Skeletal muscle satellite cell (primary cell): ENCODE results near the gene PARS2.

ENCODE experiments used
- H3K27me3 ChIP-seq: 2 replicates; pipeline ENCODE4 v1.7.0; 2013; ENCODE audit warnings: low read length; ENCODE audit not compliant: control insufficient read depth, insufficient read depth
- H3K36me3 ChIP-seq: 2 replicates; pipeline ENCODE4 v1.7.0; 2013; ENCODE audit warnings: mild to moderate bottlenecking, control low read depth, low read length; ENCODE audit not compliant: insufficient read depth
- H3K4me1 ChIP-seq: 2 replicates; pipeline ENCODE4 v1.7.0; 2013; ENCODE audit warnings: low read length; ENCODE audit not compliant: control insufficient read depth, insufficient read depth
- H3K4me2 ChIP-seq: 2 replicates; pipeline ENCODE4 v1.7.0; 2013; ENCODE audit warnings: mild to moderate bottlenecking, low read length
- H3K4me3 ChIP-seq: 2 replicates; pipeline ENCODE4 v1.7.0; 2013; ENCODE audit warnings: low read length
- H3K9ac ChIP-seq: 2 replicates; pipeline ENCODE4 v1.7.0; 2013; ENCODE audit warnings: mild to moderate bottlenecking, low read depth, low read length, moderate library complexity
- H3K9me3 ChIP-seq: replicated peaks from 2 replicates; pipeline ENCODE4 v1.7.0; 2013; ENCODE audit warnings: mild to moderate bottlenecking, control low read depth, low read length

Gene PARS2

GRCh38 chr1:54758678-54759348 is 5.5 kb downstream of the PARS2 start:
- Histone ChIP-seq H3K9me3 (no peaks in the 10 kb centered on the region), H3K4me1 (peaks cover 6% of the 10 kb centered on the region), H3K36me3 (peaks cover 8% of the 10 kb centered on the region), H3K4me3 (no peak overlapping the region), H3K27me3 (no peaks in the 10 kb centered on the region), H3K9ac (no peak overlapping the region), H3K4me2 (no peak overlapping the region)

GRCh38 chr1:54757833-54758232 is 6.5 kb downstream of the PARS2 start:
- Histone ChIP-seq H3K9me3 (no peaks in the 10 kb centered on the region), H3K4me3 (no peak overlapping the region), H3K27me3 (no peaks in the 10 kb centered on the region), H3K4me1 (no peaks in the 10 kb centered on the region), H3K9ac (no peak overlapping the region), H3K4me2 (no peak overlapping the region), H3K36me3 (peaks cover 8% of the 10 kb centered on the region)

- Histone ChIP-seq H3K27me3 (peaks cover 6% of the 10 kb centered on the region), H3K4me1 (no peaks in the 10 kb centered on the region), H3K36me3 (peaks cover 8% of the 10 kb centered on the region), H3K4me2 (no peak overlapping the region), H3K4me3 (no peak overlapping the region), H3K9ac (no peak overlapping the region), H3K9me3 (no peaks in the 10 kb centered on the region)
Observed at GRCh38 chr1:54754486-54755285, 9.6 kb downstream of the PARS2 start.

- Histone ChIP-seq H3K9ac (no peak overlapping the region), H3K9me3 (no peaks in the 10 kb centered on the region), H3K4me3 (no peak overlapping the region), H3K4me2 (no peak overlapping the region), H3K36me3 (peaks cover 8% of the 10 kb centered on the region), H3K4me1 (no peaks in the 10 kb centered on the region), H3K27me3 (peaks cover 6% of the 10 kb centered on the region)
Observed at GRCh38 chr1:54754045-54754444, 10.3 kb downstream of the PARS2 start.

GRCh38 chr1:54751426-54751825 is 12.9 kb downstream of the PARS2 start:
- Histone ChIP-seq H3K9ac (no peak overlapping the region), H3K9me3 (no peaks in the 10 kb centered on the region), H3K36me3 (no peaks in the 10 kb centered on the region), H3K4me1 (no peaks in the 10 kb centered on the region), H3K4me3 (no peak overlapping the region), H3K27me3 (peaks cover 10% of the 10 kb centered on the region), H3K4me2 (no peak overlapping the region)

- Histone ChIP-seq H3K36me3 (no peaks in the 10 kb centered on the region), H3K27me3 (peaks cover 10% of the 10 kb centered on the region), H3K4me2 (no peak overlapping the region), H3K4me3 (no peak overlapping the region), H3K9ac (no peak overlapping the region), H3K9me3 (no peaks in the 10 kb centered on the region), H3K4me1 (no peaks in the 10 kb centered on the region)
Observed at GRCh38 chr1:54750596-54750995, 13.7 kb downstream of the PARS2 start.

GRCh38 chr1:54748094-54748835 is 16.1 kb downstream of the PARS2 start:
- no peaks in the 10 kb centered on the region for H3K9me3 ChIP-seq
- H3K4me2 ChIP-seq: no peak overlapping the region
- no peak overlapping the region for H3K9ac ChIP-seq
- no peak overlapping the region for H3K4me3 ChIP-seq
- peaks cover 5% of the 10 kb centered on the region for H3K36me3 ChIP-seq
- peaks cover 10% of the 10 kb centered on the region for H3K27me3 ChIP-seq
- no peaks in the 10 kb centered on the region for H3K4me1 ChIP-seq

- H3K4me1 ChIP-seq: no peaks in the 10 kb centered on the region
- peaks cover 24% of the 10 kb centered on the region for H3K36me3 ChIP-seq
- H3K9me3 ChIP-seq: no peaks in the 10 kb centered on the region
- no peak overlapping the region for H3K4me2 ChIP-seq
- peaks cover 10% of the 10 kb centered on the region for H3K27me3 ChIP-seq
- no peak overlapping the region for H3K4me3 ChIP-seq
- no peak overlapping the region for H3K9ac ChIP-seq
Observed at GRCh38 chr1:54745864-54746263, 18.5 kb downstream of the PARS2 start.

- H3K9ac ChIP-seq: no peak overlapping the region
- H3K9me3 ChIP-seq: no peaks in the 10 kb centered on the region
- H3K27me3 ChIP-seq: peaks cover 9% of the 10 kb centered on the region
- no peak overlapping the region for H3K4me3 ChIP-seq
- H3K36me3 ChIP-seq: peaks cover 30% of the 10 kb centered on the region
- no peak overlapping the region for H3K4me2 ChIP-seq
- H3K4me1 ChIP-seq: no peaks in the 10 kb centered on the region
Observed at GRCh38 chr1:54745274-54745673, 19.0 kb downstream of the PARS2 start.

GRCh38 chr1:54744696-54745095 is 19.6 kb downstream of the PARS2 start:
- Histone ChIP-seq H3K4me2 (no peak overlapping the region), H3K27me3 (peaks cover 5% of the 10 kb centered on the region), H3K9ac (no peak overlapping the region), H3K9me3 (no peaks in the 10 kb centered on the region), H3K4me3 (no peak overlapping the region), H3K4me1 (no peaks in the 10 kb centered on the region), H3K36me3 (peaks cover 36% of the 10 kb centered on the region)

GRCh38 chr1:54743416-54744226 is 20.7 kb downstream of the PARS2 start:
- Histone ChIP-seq H3K9ac (no peak overlapping the region), H3K4me1 (no peaks in the 10 kb centered on the region), H3K36me3 (peaks cover 42% of the 10 kb centered on the region), H3K4me2 (no peak overlapping the region), H3K27me3 (peaks cover 4% of the 10 kb centered on the region), H3K9me3 (no peaks in the 10 kb centered on the region), H3K4me3 (no peak overlapping the region)
